DOHH2 (cell line): ENCODE measurements around the gene UBD.

Experiments used
- H3F3A ChIP-seq: fragments of 200-600 bp; sonication (generic), shearing (Covaris generic); 2 replicates; pipeline ENCODE4 v1.6.0; 2016; ENCODE audit warnings: antibody characterized with exemption, mild to moderate bottlenecking; ENCODE audit not compliant: control insufficient read depth, insufficient read depth
- H3K27ac ChIP-seq: fragments of 200-600 bp; sonication (generic); 2 replicates; pipeline ENCODE4 v1.5.1; 2014; ENCODE audit warnings: low read depth, mild to moderate bottlenecking, low read length, moderate library complexity
- H3K27me3 ChIP-seq: fragments of 200-600 bp; sonication (generic); 2 replicates; pipeline ENCODE4 v1.6.1; 2014; ENCODE audit warnings: mild to moderate bottlenecking, low read length, mixed read lengths; ENCODE audit not compliant: control insufficient read depth
- H3K36me3 ChIP-seq: fragments of 200-600 bp; sonication (generic); 2 replicates; pipeline ENCODE4 v1.6.1; 2014; ENCODE audit warnings: mild to moderate bottlenecking, low read length, moderate library complexity, mixed read lengths; ENCODE audit not compliant: control insufficient read depth
- H3K4me1 ChIP-seq: fragments of 200-600 bp; sonication (generic); 2 replicates; pipeline ENCODE4 v1.6.1; 2014; ENCODE audit warnings: mild to moderate bottlenecking, low read length, mixed read lengths; ENCODE audit not compliant: control insufficient read depth
- H3K4me2 ChIP-seq: fragments of 200-600 bp; sonication (generic); 2 replicates; pipeline ENCODE4 v1.6.0; 2014; ENCODE audit warnings: mild to moderate bottlenecking, low read length, moderate library complexity
- H3K4me3 ChIP-seq: fragments of 200-600 bp; sonication (generic); 2 replicates; pipeline ENCODE4 v1.5.1; 2014; ENCODE audit warnings: mild to moderate bottlenecking, low read length, mixed read lengths
- H3K79me2 ChIP-seq: fragments of 200-600 bp; sonication (generic); 2 replicates; pipeline ENCODE4 v1.6.1; 2014; ENCODE audit warnings: mild to moderate bottlenecking, low read length, mixed read lengths; ENCODE audit not compliant: control insufficient read depth
- H3K9me2 ChIP-seq: fragments of 200-600 bp; sonication (generic); replicated peaks from 2 replicates; pipeline ENCODE4 v1.6.1; 2014; ENCODE audit warnings: mild to moderate bottlenecking, low read length, mixed read lengths; ENCODE audit not compliant: control insufficient read depth
- H3K9me3 ChIP-seq: fragments of 200-600 bp; sonication (generic); 2 replicates; pipeline ENCODE4 v1.6.1; 2014; ENCODE audit warnings: antibody characterized with exemption, low read length, mixed read lengths; ENCODE audit not compliant: control insufficient read depth, insufficient read depth
- H4K20me1 ChIP-seq: fragments of 200-600 bp; sonication (generic); 2 replicates; pipeline ENCODE4 v1.6.0; 2014; ENCODE audit warnings: low read depth, mild to moderate bottlenecking, antibody characterized with exemption, low read length, moderate library complexity; ENCODE audit not compliant: control insufficient read depth, insufficient read depth
- CTCF ChIP-seq: fragments of 200-600 bp; sonication (generic); IDR thresholded peaks from one replicate; pipeline ENCODE4 v1.5.1; 2014; ENCODE audit warnings: antibody characterized with exemption, mild to moderate bottlenecking, low read depth, low read length; ENCODE audit not compliant: poor library complexity, severe bottlenecking
- EZH2phosphoT487 ChIP-seq: fragments of 200-600 bp; sonication (generic); IDR thresholded peaks from 2 replicates; pipeline ENCODE4 v1.6.1; 2017; ENCODE audit warnings: borderline replicate concordance, mild to moderate bottlenecking, antibody characterized with exemption, low read length, moderate library complexity, mixed read lengths

Gene UBD

GRCh38 chr6:29597184-29597583, 37.7 kb upstream of the UBD start:
- Histone ChIP-seq H3K36me3 (no peaks in the 10 kb centered on the region), H3K9me2 (no peaks in the 10 kb centered on the region), H3K27me3 (no peaks in the 10 kb centered on the region), H3K4me3 (no peak overlapping the region), H3K4me1 (no peaks in the 10 kb centered on the region), H3K27ac (no peak overlapping the region), H4K20me1 (no peaks in the 10 kb centered on the region), H3K4me2 (no peak overlapping the region), H3F3A (no peaks in the 10 kb centered on the region), H3K79me2 (no peaks in the 10 kb centered on the region), H3K9me3 (no peaks in the 10 kb centered on the region)
- TF ChIP-seq CTCF: no peak
- no peak for TF ChIP-seq EZH2phosphoT487

GRCh38 chr6:29596381-29596900, 36.9 kb upstream of the UBD start:
- H3K27ac ChIP-seq: no peak overlapping the region
- H3K4me1 ChIP-seq: no peaks in the 10 kb centered on the region
- H3K79me2 ChIP-seq: no peaks in the 10 kb centered on the region
- H4K20me1 ChIP-seq: no peaks in the 10 kb centered on the region
- no peak overlapping the region for H3K4me3 ChIP-seq
- H3K4me2 ChIP-seq: no peak overlapping the region
- no peaks in the 10 kb centered on the region for H3K36me3 ChIP-seq
- TF ChIP-seq EZH2phosphoT487 (no peak), CTCF (no peak)
- no peaks in the 10 kb centered on the region for H3K9me2 ChIP-seq
- peaks cover under 1% of the 10 kb centered on the region; the same call in 1 of the 2 replicates for H3K27me3 ChIP-seq
- no peaks in the 10 kb centered on the region for H3F3A ChIP-seq
- no peaks in the 10 kb centered on the region for H3K9me3 ChIP-seq

GRCh38 chr6:29593199-29593855, 33.8 kb upstream of the UBD start:
- Histone ChIP-seq H3K36me3 (no peaks in the 10 kb centered on the region), H3K9me2 (no peaks in the 10 kb centered on the region), H3K9me3 (no peaks in the 10 kb centered on the region), H3K4me2 (no peak overlapping the region), H3K27me3 (peaks cover 3% of the 10 kb centered on the region; the same call in 1 of the 2 replicates), H3K27ac (no peak overlapping the region), H3K79me2 (no peaks in the 10 kb centered on the region), H3K4me1 (peaks cover 11% of the 10 kb centered on the region), H3F3A (no peaks in the 10 kb centered on the region), H3K4me3 (no peak overlapping the region), H4K20me1 (no peaks in the 10 kb centered on the region)
- no peak for TF ChIP-seq EZH2phosphoT487
- TF ChIP-seq CTCF: no peak
